Choroid plexus epithelial cell (primary cell): ENCODE results near the gene PANK4.
"Not testable (repeated sequence)": the region's sequence is repeated elsewhere in the genome, so short reads cannot be mapped to it uniquely, and the experiment has no call there.

Experiments
- DNase-seq: peaks from one replicate; pipeline ENCODE4 v3.0.0-alpha.2; 2010; ENCODE audit warnings: low read depth
- H3K4me3 ChIP-seq: 2 replicates; pipeline ENCODE4 v1.5.1; 2011; ENCODE audit warnings: low read depth, mild to moderate bottlenecking, control low read depth, low read length, moderate library complexity
- TF ChIP-seq, protein P1 (sequence below): conservative IDR thresholded peaks from 2 replicates; pipeline ENCODE4 v1.5.1; 2011; ENCODE audit warnings: low read depth, mild to moderate bottlenecking, control low read depth, inconsistent platforms, low read length, moderate library complexity

PANK4 gene

DNA sequence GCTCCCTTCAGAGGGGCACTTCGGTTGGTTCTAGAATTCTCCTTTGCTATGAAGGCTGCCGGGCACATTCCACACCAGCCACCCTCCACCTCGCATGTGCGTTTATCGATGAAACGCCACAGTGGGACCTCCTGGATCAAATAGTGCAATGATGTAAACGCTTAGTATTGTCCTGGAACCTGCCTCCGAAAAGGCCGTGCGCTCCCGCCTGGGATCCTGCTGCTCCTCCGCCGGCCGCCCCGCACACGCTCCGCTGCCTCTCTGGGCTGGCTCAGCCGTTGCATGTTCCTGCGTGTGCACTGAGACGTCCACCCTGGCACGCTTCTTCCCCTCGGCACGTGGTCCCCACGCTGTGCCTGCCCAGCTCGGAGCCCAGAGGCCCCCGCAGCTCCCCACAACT is 25.8 kb upstream of the PANK4 start:
- no peak for DNase-seq
- TF ChIP-seq, protein P1, sequence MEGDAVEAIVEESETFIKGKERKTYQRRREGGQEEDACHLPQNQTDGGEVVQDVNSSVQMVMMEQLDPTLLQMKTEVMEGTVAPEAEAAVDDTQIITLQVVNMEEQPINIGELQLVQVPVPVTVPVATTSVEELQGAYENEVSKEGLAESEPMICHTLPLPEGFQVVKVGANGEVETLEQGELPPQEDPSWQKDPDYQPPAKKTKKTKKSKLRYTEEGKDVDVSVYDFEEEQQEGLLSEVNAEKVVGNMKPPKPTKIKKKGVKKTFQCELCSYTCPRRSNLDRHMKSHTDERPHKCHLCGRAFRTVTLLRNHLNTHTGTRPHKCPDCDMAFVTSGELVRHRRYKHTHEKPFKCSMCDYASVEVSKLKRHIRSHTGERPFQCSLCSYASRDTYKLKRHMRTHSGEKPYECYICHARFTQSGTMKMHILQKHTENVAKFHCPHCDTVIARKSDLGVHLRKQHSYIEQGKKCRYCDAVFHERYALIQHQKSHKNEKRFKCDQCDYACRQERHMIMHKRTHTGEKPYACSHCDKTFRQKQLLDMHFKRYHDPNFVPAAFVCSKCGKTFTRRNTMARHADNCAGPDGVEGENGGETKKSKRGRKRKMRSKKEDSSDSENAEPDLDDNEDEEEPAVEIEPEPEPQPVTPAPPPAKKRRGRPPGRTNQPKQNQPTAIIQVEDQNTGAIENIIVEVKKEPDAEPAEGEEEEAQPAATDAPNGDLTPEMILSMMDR = no peak
- H3K4me3 ChIP-seq = no peak overlapping the region

DNA sequence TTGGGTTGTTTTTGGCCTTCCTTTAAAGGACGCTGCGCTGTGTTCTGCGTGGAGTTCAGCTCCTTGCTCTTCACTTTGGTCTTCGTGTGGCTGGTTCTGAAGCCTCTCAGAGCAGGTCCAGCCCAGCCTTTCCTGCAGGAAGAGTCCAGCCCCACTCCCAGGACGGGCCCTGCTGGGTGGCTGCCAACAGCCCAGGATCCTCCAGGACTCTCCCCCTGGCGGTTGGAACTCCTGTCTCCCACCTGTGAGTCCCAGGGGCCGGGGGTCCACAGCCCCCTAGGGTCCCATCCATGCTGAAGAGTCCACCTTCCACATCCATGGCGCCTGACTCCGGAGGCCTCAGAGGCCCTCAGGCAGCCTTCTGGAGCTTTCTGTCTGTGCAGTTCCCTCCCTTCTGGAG is 25.1 kb upstream of the PANK4 start:
- DNase-seq, H3K4me3 ChIP-seq: not testable (repeated sequence)

DNA sequence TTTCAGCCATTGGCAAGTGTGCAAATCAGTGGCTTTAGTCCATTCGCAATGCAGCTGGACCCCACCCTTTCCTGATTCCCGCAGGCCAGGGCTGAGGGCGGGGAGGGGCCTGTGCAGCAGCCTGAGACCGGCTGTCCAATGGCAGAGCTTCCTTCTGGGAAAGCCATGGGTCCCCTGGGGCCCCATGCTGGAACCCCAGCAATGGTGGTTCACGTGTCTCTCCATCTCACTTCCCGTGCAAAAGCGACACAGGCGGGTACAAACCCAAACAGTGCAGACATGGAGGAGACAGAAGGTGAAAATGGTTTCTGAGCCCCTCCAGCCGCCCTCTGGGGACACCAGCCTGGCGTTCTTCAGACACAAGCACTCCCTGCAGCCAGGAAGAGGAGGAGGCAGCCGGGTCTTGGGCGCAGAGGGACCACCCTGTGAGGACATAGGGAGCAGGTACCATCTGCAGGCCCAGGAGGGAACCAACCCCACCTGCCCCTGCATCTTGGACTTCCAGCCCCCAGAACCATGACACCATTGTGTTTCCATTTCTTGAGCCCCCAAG is 24.0 kb upstream of the PANK4 start:
- DNase-seq, H3K4me3 ChIP-seq: not testable (repeated sequence)

DNA sequence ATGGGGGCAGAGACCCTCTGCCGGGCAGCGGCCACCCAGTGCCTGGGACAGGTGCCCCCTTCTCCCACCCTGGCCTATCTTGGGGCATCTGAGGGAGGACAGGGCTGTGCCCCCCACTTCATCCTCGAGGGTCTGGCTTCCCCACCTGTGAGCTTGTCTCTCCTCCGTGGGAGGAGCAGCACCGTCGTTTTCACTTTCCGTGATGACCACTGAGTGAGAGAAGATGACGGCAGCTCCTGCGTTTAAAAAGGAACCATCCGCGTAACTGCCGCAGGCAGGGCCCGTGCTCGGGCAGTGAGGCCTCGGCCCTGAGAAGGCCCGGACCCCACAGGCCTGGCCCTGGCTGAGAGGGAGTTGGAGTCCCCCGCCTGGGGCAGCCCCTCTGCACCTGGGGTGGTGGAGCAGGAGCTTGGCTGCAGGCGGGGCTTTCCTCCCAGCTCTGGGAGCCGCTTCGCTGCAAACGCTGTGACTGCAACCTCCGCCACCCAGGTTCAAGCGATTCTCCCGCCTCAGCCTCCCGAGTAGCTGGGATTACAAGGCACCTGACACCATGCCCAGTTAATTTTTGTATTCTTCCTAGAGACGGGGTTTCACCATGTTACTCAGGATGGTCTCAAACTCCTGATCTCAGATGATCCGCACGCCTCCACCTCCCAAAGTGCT is 23.1 kb upstream of the PANK4 start:
- H3K4me3 ChIP-seq = not testable (repeated sequence)

DNA sequence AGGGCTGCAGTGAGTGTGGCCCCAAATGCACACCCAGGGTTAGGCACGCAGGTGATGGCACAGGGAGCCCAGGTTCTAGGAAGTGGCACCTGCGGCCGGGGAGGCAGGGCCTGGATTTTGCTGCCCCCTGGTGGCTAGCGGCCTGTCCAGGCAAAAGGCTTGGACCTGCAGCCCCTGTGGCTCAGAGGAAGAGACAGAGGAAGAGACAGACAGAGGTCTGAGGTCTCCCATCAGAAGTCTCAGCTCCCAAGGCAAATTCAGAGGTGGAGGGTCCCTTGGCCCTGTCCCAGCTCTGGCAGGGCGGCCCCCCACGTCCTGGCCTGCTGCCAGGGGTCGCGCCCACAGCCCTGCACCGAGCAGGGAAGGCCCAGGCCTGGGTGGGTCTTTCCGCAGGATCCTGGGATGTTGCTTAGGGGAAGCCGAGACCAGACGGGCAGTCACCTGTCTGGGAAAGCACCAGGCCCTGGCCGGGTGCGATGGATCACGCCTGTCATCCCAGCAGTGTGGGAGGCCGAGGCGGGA is 21.7 kb upstream of the PANK4 start:
- TF ChIP-seq, protein P1 = peak; percentile 97
- DNase-seq = peak; percentile 73
- H3K4me3 ChIP-seq = no peak overlapping the region

More for the DNA sequence above, 23.1 kb upstream of the PANK4 start:
- DNase-seq = not testable (repeated sequence)

DNA sequence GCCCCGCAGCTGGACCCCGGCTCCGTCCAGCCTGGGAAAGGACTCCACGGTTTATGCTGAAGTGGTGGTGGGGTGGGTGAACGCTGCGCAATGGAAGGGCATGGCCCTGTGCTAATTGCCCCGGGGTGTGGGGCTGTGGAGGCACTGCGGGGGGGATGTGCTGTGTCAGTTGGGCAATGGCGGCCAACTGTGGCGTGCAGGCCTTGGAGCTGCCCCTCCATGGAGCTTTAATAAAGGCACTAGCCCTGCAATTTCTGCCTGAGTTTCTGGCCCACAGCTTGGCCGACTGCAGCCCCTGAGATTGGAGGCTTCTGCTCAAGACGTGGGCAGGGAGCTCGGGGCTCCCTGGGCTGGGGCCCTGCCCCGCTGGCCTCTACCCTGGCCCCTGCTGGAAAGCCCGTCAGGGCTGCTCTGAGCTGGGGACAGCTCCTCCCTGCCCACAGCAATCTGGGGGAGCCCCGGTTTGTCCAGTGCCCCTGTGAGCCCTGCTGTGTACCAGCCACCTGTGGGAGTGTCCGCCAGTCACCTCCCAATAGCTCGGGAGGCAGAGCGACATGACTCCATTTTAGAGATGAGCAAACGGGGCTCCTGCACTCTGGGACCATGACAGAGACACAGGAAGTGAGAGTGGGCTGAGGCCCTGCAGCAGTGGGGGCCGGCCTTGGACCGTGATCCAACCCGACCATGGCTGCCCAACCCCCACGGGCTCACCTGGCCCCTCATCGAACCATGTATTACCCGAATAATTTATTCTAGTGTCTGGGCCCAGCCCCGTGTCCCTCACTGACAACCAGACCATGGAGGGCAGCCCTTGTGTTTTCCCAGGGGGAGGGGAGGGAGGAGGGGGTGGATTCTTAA is 21.0 kb upstream of the PANK4 start:
- DNase-seq = no peak
- TF ChIP-seq, protein P1 = no peak
- peak overlapping the region; percentile 45 for H3K4me3 ChIP-seq

DNA sequence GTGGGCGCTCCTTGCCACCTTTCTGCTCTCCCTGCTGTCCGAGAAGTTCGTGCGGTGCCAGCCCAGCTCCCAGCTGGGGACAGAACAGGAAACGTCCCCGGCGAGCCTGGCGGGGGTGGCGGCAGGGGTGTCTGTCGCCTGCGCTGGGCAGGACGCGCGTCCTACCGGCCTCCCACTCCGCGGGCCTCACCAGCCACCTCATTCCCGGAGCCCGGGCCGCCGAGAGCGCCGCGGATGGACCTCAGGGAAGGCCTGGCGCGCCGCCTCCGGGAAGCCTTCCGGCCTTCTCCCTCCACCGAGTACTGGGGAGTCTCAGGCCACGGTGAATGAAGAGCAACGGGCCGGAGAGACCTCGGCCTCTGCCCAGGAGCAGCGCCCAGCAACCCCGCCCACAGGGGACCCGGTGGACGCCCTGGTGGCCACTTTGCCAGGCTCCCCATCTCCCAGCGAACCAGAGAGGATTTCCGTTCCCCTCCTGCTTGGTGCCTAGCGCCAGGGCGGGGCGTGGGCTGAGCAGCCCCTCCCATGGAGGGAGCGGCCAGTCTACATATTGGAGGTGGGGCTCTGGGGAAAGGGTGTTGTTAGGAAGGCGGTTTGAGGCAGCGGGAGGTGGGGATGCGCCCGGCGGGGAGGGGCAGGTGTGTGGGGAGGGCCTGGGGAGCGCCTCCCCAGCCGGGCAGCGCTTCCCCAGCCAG is 20.3 kb upstream of the PANK4 start:
- TF ChIP-seq, protein P1 = no peak
- peak; percentile 58 for DNase-seq
- peak overlapping the region; percentile 45 for H3K4me3 ChIP-seq
